ENCODE data around the gene RFWD3. TPM values are rescaled to one million over a fixed set of nuclear protein-coding genes. Genes with fewer than 3 reads are reported as not detected.
A peak's percentile ranks its signal among the peaks of the same experiment; 100 is the strongest.

RFWD3 gene
- total RNA-seq, 1 donor from 2014 or later: 4.4 TPM

DNA sequence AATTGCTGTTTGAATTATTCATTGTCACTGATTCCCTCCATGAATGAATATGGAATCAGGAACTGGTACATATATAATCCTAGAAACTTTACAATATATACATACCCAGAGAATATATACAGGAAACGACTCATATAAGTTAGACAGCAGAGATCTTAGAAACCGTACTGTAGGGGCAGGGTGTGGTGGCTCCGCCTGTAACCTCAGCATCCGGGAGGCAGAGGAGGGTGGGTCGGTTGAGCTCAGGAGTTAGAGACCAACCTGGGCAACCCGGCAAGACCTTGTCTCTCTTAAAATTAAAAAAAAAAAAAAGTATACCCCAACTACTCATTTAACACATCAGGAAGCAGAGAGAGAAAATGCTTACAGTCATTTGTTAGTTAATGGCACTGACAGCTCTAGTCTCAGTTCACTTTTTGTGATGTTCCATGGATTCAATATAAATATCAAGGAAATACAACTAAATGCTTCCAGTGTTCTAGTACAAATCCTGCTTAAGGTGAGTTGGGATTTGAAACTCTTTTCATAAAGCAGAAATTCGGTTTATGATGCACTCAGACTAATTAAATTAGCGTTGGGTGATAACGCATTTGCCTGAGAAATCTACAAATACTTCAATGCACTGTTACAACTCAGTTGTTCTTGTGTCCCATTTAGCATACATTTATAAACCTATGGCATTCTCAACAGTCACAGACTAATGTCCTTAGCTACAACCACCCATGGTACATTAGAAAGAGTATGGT, 65.4 kb downstream of the RFWD3 start:
- DNase-seq: no peak
- no peak for ATAC-seq (ENCODE audit: poor library complexity)
- intact Hi-C loops (cut with DNase I): loop anchor here (10.0 kb wide), 1 partner anchor 106 kb away; no protein-coding TSS in a partner anchor

GRCh38 chr16:74596586-74596985, 70.1 kb downstream of the RFWD3 start:
- DNase-seq (no peak), ATAC-seq (ENCODE audit: poor library complexity) (no peak)
- intact Hi-C loops (cut with DNase I): no loop called here

DNA sequence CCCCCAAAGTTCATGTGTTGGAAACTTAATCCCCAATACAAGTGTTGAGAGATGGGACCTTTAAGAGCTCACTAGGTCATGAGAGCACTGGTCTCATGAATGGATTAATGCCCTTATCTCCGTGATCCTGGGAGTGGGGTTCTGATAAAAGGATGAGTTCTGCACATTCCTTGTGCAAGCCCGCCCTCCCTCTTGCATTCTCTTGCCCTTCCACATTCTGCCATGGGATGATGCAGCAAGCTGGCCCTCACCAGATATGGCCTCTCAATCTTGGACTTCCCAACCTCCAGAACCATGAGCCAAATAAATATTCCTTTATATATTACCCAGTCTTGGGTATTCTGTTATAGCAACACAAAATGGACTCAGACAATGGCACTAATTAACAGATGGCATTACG, 73.8 kb downstream of the RFWD3 start:
- ATAC-seq (ENCODE audit: poor library complexity) (no peak), DNase-seq (no peak)
- intact Hi-C loops (cut with DNase I): no loop called here

GRCh38 chr16:74591876-74592650, 74.6 kb downstream of the RFWD3 start:
- intact Hi-C loops (cut with DNase I): no loop called here
- ATAC-seq (ENCODE audit: poor library complexity) (no peak), DNase-seq (no peak)

- ATAC-seq (ENCODE audit: poor library complexity) (no peak), DNase-seq (no peak)
- intact Hi-C loops (cut with DNase I): no loop called here
These were observed 79.7 kb downstream of the RFWD3 start for GRCh38 chr16:74586948-74587347.

DNA sequence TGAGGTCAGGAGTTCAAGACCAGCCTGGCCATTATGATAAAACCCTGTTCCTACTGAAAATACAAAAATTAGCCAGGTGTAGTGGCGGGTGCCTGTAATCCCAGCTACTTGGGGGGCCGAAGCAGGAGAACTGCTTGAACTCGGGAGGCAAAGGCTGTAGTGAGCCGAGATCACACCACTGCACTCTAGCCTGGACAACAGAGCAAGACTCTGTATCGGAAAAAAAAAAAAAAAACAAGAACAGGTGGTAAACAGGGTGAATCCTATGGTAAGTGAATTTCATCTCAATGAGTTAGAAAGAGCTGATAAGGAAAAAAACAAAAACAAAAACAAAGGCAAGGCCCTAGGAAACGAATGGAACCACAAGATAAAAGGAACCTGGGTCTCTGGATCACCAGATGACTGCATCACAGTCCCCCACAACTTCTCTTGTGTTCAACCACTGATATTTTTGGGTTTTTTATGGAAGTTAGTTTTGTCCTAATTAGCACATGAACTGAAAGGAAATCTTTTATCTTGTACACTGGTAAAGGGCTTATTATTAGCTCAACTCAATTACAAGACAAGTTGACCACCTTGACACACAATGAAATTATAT, 80.7 kb downstream of the RFWD3 start:
- ATAC-seq (ENCODE audit: poor library complexity): no peak
- no peak for DNase-seq
- intact Hi-C loops (cut with DNase I): no loop called here

GRCh38 chr16:74583926-74584666, 82.6 kb downstream of the RFWD3 start:
- intact Hi-C loops (cut with DNase I): no loop called here
- DNase-seq (no peak), ATAC-seq (ENCODE audit: poor library complexity) (no peak)

DNA sequence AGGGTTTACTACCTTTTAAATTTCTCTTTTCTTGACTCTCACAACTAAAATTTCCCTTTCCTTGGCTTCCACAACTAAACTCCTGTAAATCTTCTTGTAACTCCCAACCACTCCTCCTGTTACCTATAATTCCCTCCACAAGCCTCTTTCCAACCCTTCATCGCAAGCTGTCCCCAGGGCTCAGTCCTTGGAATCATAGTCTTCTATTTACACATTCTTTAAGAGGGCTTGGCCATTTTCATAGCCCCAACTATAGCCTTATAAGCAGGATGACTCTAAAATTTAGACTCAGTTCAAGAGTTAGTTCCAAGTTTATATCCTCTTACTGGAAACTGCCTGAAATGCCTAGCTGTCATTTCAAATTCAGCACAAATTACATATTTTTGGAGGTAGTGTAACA, 83.7 kb downstream of the RFWD3 start:
- intact Hi-C loops (cut with DNase I): no loop called here
- ATAC-seq (ENCODE audit: poor library complexity) (no peak), DNase-seq (no peak)

DNA sequence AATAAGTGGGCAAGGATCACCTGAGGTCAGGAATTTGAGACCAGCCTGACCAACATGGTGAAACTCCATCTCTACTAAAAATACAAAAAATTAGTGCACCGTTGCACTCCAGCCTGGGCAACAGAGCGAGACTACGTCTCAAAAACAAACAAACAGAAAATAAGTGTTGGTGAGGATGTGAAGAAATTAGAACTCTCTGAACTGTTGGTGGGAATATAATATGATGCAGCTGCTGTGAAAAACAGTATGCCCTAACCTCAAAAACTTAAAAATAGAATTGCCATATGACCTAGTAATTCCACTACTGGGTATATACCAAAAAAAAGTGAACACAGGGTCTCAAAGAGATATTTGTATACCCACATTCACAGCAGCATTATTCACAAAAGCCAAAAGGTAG, 85.8 kb downstream of the RFWD3 start:
- ATAC-seq (ENCODE audit: poor library complexity) (no peak), DNase-seq (no peak)
- intact Hi-C loops (cut with DNase I): no loop called here

- no peak for DNase-seq
- ATAC-seq (ENCODE audit: poor library complexity): no peak
These were observed 87.8 kb downstream of the RFWD3 start for GRCh38 chr16:74578838-74579237.

DNA sequence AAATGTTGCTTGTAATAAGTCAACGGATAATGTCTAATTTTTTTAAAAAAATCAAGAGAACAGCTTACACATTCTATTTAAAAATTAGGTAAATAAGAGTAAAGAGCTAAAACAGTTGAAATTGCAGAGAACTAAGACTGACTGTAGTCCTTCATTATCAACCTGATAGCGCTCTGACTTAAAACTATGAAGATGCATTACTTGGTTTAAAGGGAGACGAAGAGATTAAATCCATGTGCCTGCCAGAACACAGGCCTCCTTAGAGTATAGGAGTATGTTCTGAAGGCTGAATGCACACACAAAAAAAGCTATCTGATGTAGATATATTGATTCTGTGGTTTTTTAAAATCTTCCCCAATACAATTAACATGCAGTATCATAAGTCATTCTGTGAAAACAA, 88.2 kb downstream of the RFWD3 start:
- intact Hi-C loops (cut with DNase I): no loop called here
- DNase-seq (no peak), ATAC-seq (ENCODE audit: poor library complexity) (no peak)

More at GRCh38 chr16:74578838-74579237, 87.8 kb downstream of the RFWD3 start:
- intact Hi-C loops (cut with DNase I): no loop called here

GRCh38 chr16:74577882-74578366, 88.8 kb downstream of the RFWD3 start:
- intact Hi-C loops (cut with DNase I): no loop called here
- DNase-seq (no peak), ATAC-seq (ENCODE audit: poor library complexity) (no peak)

- intact Hi-C loops (cut with DNase I): no loop called here
- ATAC-seq (ENCODE audit: poor library complexity): peak; percentile 66
These were observed 90.7 kb downstream of the RFWD3 start for GRCh38 chr16:74575807-74576643.

GRCh38 chr16:74575175-74575806, 91.4 kb downstream of the RFWD3 start:
- no peak for DNase-seq
- ATAC-seq (ENCODE audit: poor library complexity): no peak
- intact Hi-C loops (cut with DNase I): no loop called here

More at GRCh38 chr16:74575807-74576643, 90.7 kb downstream of the RFWD3 start:
- DNase-seq: no peak

GRCh38 chr16:74574146-74574545, 92.5 kb downstream of the RFWD3 start:
- intact Hi-C loops (cut with DNase I): no loop called here
- DNase-seq: no peak
- ATAC-seq (ENCODE audit: poor library complexity): no peak

DNA sequence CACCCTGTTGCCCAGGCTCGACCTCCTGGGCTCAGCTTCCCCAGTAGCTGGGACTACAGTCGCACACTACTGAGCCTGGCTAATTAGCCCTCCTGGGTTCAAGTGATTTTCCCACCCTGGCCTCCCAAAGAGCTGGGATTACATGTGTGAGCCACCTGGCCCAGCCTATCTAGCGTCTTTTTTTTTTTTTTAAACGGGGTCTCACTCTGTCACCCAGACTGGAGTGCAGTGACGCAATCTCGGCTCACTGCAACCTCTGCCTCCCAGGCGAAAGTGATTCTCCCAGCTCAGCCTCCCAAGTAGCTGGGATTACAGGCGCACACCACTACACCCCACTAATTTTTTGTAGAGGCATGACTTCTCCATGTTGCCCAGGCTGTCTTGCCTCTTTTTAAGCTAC, 93.1 kb downstream of the RFWD3 start:
- DNase-seq (no peak), ATAC-seq (ENCODE audit: poor library complexity) (no peak)
- intact Hi-C loops (cut with DNase I): no loop called here

All from Right ventricle myocardium superior (tissue), 1 donor.